PC-3 (cell line): ENCODE data around the gene THUMPD3.

Experiments used
- EZH2 ChIP-seq: fragments of 300-600 bp; sonication (generic); IDR thresholded peaks from one replicate; pipeline ENCODE4 v1.6.1; 2017; ENCODE audit warnings: antibody characterized with exemption, mild to moderate bottlenecking, low read length; ENCODE audit not compliant: unreplicated experiment
- TF ChIP-seq, protein P1 (sequence below): fragments of 300-600 bp; sonication (generic); conservative IDR thresholded peaks from 2 replicates; pipeline ENCODE4 v1.5.1; 2017; ENCODE audit warnings: antibody characterized with exemption, low read depth, mild to moderate bottlenecking, low read length

GRCh38 chr3:9415485-9416138, 52.8 kb downstream of the THUMPD3 start:
- TF ChIP-seq, protein P1, sequence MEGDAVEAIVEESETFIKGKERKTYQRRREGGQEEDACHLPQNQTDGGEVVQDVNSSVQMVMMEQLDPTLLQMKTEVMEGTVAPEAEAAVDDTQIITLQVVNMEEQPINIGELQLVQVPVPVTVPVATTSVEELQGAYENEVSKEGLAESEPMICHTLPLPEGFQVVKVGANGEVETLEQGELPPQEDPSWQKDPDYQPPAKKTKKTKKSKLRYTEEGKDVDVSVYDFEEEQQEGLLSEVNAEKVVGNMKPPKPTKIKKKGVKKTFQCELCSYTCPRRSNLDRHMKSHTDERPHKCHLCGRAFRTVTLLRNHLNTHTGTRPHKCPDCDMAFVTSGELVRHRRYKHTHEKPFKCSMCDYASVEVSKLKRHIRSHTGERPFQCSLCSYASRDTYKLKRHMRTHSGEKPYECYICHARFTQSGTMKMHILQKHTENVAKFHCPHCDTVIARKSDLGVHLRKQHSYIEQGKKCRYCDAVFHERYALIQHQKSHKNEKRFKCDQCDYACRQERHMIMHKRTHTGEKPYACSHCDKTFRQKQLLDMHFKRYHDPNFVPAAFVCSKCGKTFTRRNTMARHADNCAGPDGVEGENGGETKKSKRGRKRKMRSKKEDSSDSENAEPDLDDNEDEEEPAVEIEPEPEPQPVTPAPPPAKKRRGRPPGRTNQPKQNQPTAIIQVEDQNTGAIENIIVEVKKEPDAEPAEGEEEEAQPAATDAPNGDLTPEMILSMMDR: no peak
- no peak for TF ChIP-seq EZH2
